Heart left ventricle (tissue), 16 donors: ENCODE results near the gene EEIG1. TPM values are rescaled to one million over a fixed set of nuclear protein-coding genes. Genes with fewer than 3 reads are reported as not detected.
A peak's percentile ranks its signal among the peaks of the same experiment; 100 is the strongest.

Experiments used
- ATAC-seq, 4 donors: fragments of 200-7000 bp; cut with Tn5 transposase; one replicate each; pipeline ENCODE4 v1.9.1; 2020 to 2022; ENCODE audit warnings: moderate library complexity in 4 of 4, mild to moderate bottlenecking in 3 of 4, moderate number of reproducible peaks in 1 of 4
- DNase-seq, 5 donors: peaks; one replicate each; pipeline ENCODE4 v3.0.0-alpha.2; 2020
- H3K27ac ChIP-seq, 12 donors: fragments of 200-600 bp; sonication (generic) in 4 of 12; one replicate each; pipeline versions ENCODE4 v1.5.0 to v1.8.0; 2016 to 2022; ENCODE audit warnings: mild to moderate bottlenecking in 2 of 12
- H3K27me3 ChIP-seq, 9 donors: fragments of 200-600 bp; sonication (generic) in 2 of 9; one replicate each; pipeline versions ENCODE4 v1.5.1 to v1.8.0; 2016 to 2022; ENCODE audit warnings: mild to moderate bottlenecking in 3 of 9
- H3K36me3 ChIP-seq, 9 donors: fragments of 200-600 bp; sonication (generic) in 2 of 9; one replicate each; pipeline versions ENCODE4 v1.5.0 to v1.8.0; 2018 to 2022; ENCODE audit warnings: mild to moderate bottlenecking in 2 of 9
- H3K4me1 ChIP-seq, 12 donors: fragments of 200-600 bp; sonication (generic) in 4 of 12; one replicate each; pipeline versions ENCODE4 v1.5.0 to v1.8.0; 2016 to 2022; ENCODE audit warnings: mild to moderate bottlenecking in 3 of 12
- H3K4me3 ChIP-seq, 12 donors: fragments of 200-600 bp; sonication (generic) in 4 of 12; one replicate each; pipeline versions ENCODE4 v1.5.0 to v1.8.0; 2017 to 2022; ENCODE audit warnings: mild to moderate bottlenecking in 9 of 12, moderate library complexity in 4 of 12
- H3K9me3 ChIP-seq, 12 donors: fragments of 200-600 bp; sonication (generic) in 4 of 12; one replicate each; pipeline versions ENCODE4 v1.5.0 to v1.8.0; 2016 to 2022; ENCODE audit warnings: mild to moderate bottlenecking in 1 of 12
- CTCF ChIP-seq, 12 donors: fragments of 200-600 bp; sonication (generic) in 4 of 12; IDR thresholded peaks; one replicate each; pipeline versions ENCODE4 v1.5.0 to v1.8.0; 2018 to 2022; ENCODE audit warnings: antibody characterized with exemption in 12 of 12, mild to moderate bottlenecking in 5 of 12
- POLR2A ChIP-seq, 2 donors: fragments of 450-650 bp; IDR thresholded peaks; one replicate each; pipeline ENCODE4 v1.6.1; 2017; ENCODE audit warnings: antibody characterized with exemption in 2 of 2, mild to moderate bottlenecking in 2 of 2, moderate library complexity in 2 of 2
- WGBS, 4 donors: extraction: QIAGEN DNeasy Blood & Tissue Kit in 2 of 4; methylation state at CpG; one replicate each; pipeline versions ENCODE4 v1.1.5 to v1.1.7; 2013 to 2018; 5-methylcytosine and 5-hydroxymethylcytosine counted together
- intact Hi-C, 10 donors: fragments of 100-400 bp; cut with DNase I; formaldehyde crosslinking; loops; one replicate each; pipeline versions ENCODE4 v1.11.1 to v1.14.2; 2022
- polyA plus RNA-seq, 2 donors: library from polyadenylated mRNA; stranded (reverse); fragments of 200-250 nt; gene quantifications; one replicate each; pipeline ENCODE4 v1.2.3, GENCODE V29; 2013
- total RNA-seq, 9 donors: library from RNA; depleted of rRNA in 2 of 9; stranded (reverse); fragments of >200 nt in 2 of 9; fragmentation: NEBNext Ultra II Directional in 3 of 9; extraction: Animal tissue kit (Norgen Biotek cat#: 25700) in 3 of 9; gene quantifications; one replicate each; pipeline versions ENCODE4 v1.1.0 to v1.2.4, GENCODE V29; 2016 to 2023
- donor health status: ischemic (EF 13 %, LVEDD 7.1; RV severe dilation, severe dysfunction).
- donor health status: healthy with polysubstance abuse.
- donor health status: DM: no; HTN: yes; CAD: no.
- donor health status: DM: no; HTN: no; CAD: no.
- donor health status: ischemic (EF 25% LVEDD 6.9; RV normal size, moderate dysfunction).
- donor health status: ischemic (EF 25% LVEDD 5.7; RV mildly dilated, moderate dysfunction).
- donor health status: healthy.
- donor health status: DM: yes; HTN: yes; CAD: no.
- donor health status: ischemic (EF 35%, LVEDD 5.7; RV mildly dilated, moderate dysfunction).
- donor health status: nonischemic (EF 11% LVEDD 7.7; RV severe dilation, severe dysfunction).
- donor health status: DM: yes; HTN: yes; CAD: no.
- donor health status: PGD.
- donor health status: ischemic (EF 29% LVEDD 5.4; RV normal size, mild dysfunction).
- donor health status: nonischemic (EF 23%, LVEDD 6.1; RV moderate dilation, normal function).

The EEIG1 gene
- total and polyA plus RNA-seq, 11 donors: 5.4 to 45.2 (median 20.1) TPM

- 49 to 55% (median 54%) methylated on average over 10 to 12 of the region's 12 CpGs for WGBS, 4 donors
- Histone ChIP-seq H3K4me3 (no peak overlapping the region), H3K4me1 (peaks cover 0 to 56% (median 41%) of the 10 kb centered on the region in 12 donors), H3K36me3 (no peaks in the 10 kb centered on the region), H3K9me3 (peaks cover 0 to 4% (median 0%) of the 10 kb centered on the region in 12 donors), H3K27me3 (no peaks in the 10 kb centered on the region), H3K27ac (peak overlapping the region in 11 of 12 donors; percentile 39 to 84 (median 75))
- intact Hi-C loops: no loop called here
- TF ChIP-seq POLR2A (IDR thresholded peaks at IDR 0.05) (no peak), CTCF (IDR thresholded peaks at IDR 0.05) (peak in 11 of 12 donors; percentile 13 to 45 (median 27))
- DNase-seq: peak in 4 of 5 donors; percentile 62 to 83 (median 68)
- ATAC-seq: peak; percentile 72 to 88 (median 84)
These were observed 25.3 kb downstream of the EEIG1 start for GRCh38 chr9:127955294-127956015.

- peak in 1 of 5 donors; percentile 24 for DNase-seq
- peak in 2 of 4 donors; percentile 5 to 8 for ATAC-seq
- Histone ChIP-seq H3K4me1 (peaks cover 0 to 56% (median 42%) of the 10 kb centered on the region in 12 donors), H3K27me3 (no peaks in the 10 kb centered on the region), H3K27ac (peak overlapping the region in 11 of 12 donors; percentile 39 to 84 (median 64)), H3K4me3 (no peak overlapping the region), H3K36me3 (no peaks in the 10 kb centered on the region), H3K9me3 (peaks cover 0 to 4% (median 0%) of the 10 kb centered on the region in 12 donors)
- TF ChIP-seq CTCF (IDR thresholded peaks at IDR 0.05) (no peak), POLR2A (IDR thresholded peaks at IDR 0.05) (no peak)
- intact Hi-C loops: no loop called here
- 38 to 57% (median 48%) methylated on average over 9 to 13 of the region's 13 CpGs for WGBS, 4 donors
These were observed 25.9 kb downstream of the EEIG1 start for GRCh38 chr9:127954831-127955293.

GRCh38 chr9:127953768-127954505 lies 26.9 kb downstream of the EEIG1 start:
- peaks cover 0 to 4% (median 0%) of the 10 kb centered on the region in 12 donors for H3K9me3 ChIP-seq
- H3K27ac ChIP-seq: peak overlapping the region in 4 of 12 donors; percentile 53 to 81 (median 69)
- TF ChIP-seq POLR2A (IDR thresholded peaks at IDR 0.05) (no peak), CTCF (IDR thresholded peaks at IDR 0.05) (no peak)
- WGBS, 4 donors: 91 to 95% (median 93%) methylated on average over 16 to 17 of the region's 17 CpGs
- H3K4me1 ChIP-seq: peaks cover 0 to 63% (median 45%) of the 10 kb centered on the region in 12 donors
- H3K36me3 ChIP-seq: no peaks in the 10 kb centered on the region
- H3K27me3 ChIP-seq: no peaks in the 10 kb centered on the region
- ATAC-seq (no peak), DNase-seq (peak in 1 of 5 donors; percentile 25)
- no peak overlapping the region for H3K4me3 ChIP-seq
- intact Hi-C loops: no loop called here

- intact Hi-C loops: no loop called here
- no peak for DNase-seq
- TF ChIP-seq CTCF (IDR thresholded peaks at IDR 0.05) (no peak), POLR2A (IDR thresholded peaks at IDR 0.05) (no peak)
- peaks cover 0 to 70% (median 46%) of the 10 kb centered on the region in 12 donors for H3K4me1 ChIP-seq
- no peaks in the 10 kb centered on the region for H3K36me3 ChIP-seq
- WGBS, 4 donors: 94 to 97% (median 95%) methylated on average over 1 of the region's 1 CpG
- no peak for ATAC-seq
- peak overlapping the region in 2 of 12 donors; percentile 53 to 78 for H3K27ac ChIP-seq
- H3K9me3 ChIP-seq: peaks cover 0 to 4% (median 0%) of the 10 kb centered on the region in 12 donors
- no peak overlapping the region for H3K4me3 ChIP-seq
- H3K27me3 ChIP-seq: no peaks in the 10 kb centered on the region
These were observed 27.6 kb downstream of the EEIG1 start for GRCh38 chr9:127953154-127953553.
